Panc1 (cell line): ENCODE results near the gene MFAP1.

Experiments
- POLR2AphosphoS5 ChIP-seq: IDR thresholded peaks from 2 replicates; pipeline ENCODE4 v1.6.1; 2012; ENCODE audit warnings: mild to moderate bottlenecking, low read depth, low read length, moderate library complexity
- REST ChIP-seq, 2 experiments: IDR thresholded peaks; 2 replicates each; pipeline ENCODE4 v1.6.1; 2011 to 2012; ENCODE audit warnings: low read depth in 2 of 2, control low read depth in 1 of 2, low read length in 1 of 2, mild to moderate bottlenecking in 1 of 2, moderate library complexity in 1 of 2; ENCODE audit not compliant: insufficient read depth in 1 of 2
- SIN3A ChIP-seq: IDR thresholded peaks from 2 replicates; pipeline ENCODE4 v1.6.1; 2012; ENCODE audit warnings: low read depth, mild to moderate bottlenecking, low read length, moderate library complexity, borderline replicate concordance; ENCODE audit not compliant: insufficient read depth
- TCF7L2 ChIP-seq: IDR thresholded peaks from 2 replicates; pipeline ENCODE4 v1.6.1; 2011; ENCODE audit warnings: mild to moderate bottlenecking, low read depth, low read length, inconsistent platforms
- TF ChIP-seq, protein P1 (sequence below): fragments of 450-650 bp; IDR thresholded peaks from 2 replicates; pipeline ENCODE4 v1.5.1; 2017; ENCODE audit warnings: mild to moderate bottlenecking

DNA sequence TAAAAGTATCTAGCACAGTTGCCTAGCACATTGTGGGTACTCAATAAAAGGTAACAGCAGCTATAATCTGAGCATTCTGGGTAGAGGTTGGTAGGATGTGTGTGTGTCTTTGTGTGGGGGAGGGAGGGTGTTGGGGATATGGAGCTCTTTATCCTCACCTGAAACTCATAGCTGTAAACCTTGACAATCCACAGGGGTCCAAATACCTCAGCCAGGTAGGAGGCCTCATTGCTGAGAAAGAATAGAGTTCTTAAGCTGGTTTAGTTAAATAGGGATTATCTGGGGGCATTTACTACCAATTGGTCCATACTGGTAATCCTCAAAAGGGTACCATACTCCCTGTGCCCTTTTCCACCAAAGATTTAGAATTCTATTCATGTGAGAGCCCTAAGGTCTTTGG is 28.5 kb downstream of the MFAP1 start:
- TF ChIP-seq, protein P1, sequence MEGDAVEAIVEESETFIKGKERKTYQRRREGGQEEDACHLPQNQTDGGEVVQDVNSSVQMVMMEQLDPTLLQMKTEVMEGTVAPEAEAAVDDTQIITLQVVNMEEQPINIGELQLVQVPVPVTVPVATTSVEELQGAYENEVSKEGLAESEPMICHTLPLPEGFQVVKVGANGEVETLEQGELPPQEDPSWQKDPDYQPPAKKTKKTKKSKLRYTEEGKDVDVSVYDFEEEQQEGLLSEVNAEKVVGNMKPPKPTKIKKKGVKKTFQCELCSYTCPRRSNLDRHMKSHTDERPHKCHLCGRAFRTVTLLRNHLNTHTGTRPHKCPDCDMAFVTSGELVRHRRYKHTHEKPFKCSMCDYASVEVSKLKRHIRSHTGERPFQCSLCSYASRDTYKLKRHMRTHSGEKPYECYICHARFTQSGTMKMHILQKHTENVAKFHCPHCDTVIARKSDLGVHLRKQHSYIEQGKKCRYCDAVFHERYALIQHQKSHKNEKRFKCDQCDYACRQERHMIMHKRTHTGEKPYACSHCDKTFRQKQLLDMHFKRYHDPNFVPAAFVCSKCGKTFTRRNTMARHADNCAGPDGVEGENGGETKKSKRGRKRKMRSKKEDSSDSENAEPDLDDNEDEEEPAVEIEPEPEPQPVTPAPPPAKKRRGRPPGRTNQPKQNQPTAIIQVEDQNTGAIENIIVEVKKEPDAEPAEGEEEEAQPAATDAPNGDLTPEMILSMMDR, result no peak
- TF ChIP-seq POLR2AphosphoS5 (no peak), SIN3A (no peak), TCF7L2 (no peak), REST (IDR thresholded peaks at IDR 0.05; ENCODE audit: insufficient read depth in 1 of 2, low read depth in 2 of 2, low read length in 1 of 2) (no peak)
